Mesothelial cell of epicardium (in vitro differentiated cells): ENCODE data around the gene HLA-E. TPM values are rescaled to one million over a fixed set of nuclear protein-coding genes. Genes with fewer than 3 reads are reported as not detected.

Experiments
- DNase-seq, 2 experiments: peaks; one replicate each; pipeline ENCODE4 v3.0.0; 2021; ENCODE audit warnings: low spot score in 2 of 2; ENCODE audit not compliant: unreplicated experiment in 2 of 2
- H3K27ac Mint-ChIP-seq: 2 replicates; pipeline ENCODE4 v1.8.0; 2021; ENCODE audit warnings: mixed read lengths
- H3K27me3 Mint-ChIP-seq: 2 replicates; pipeline ENCODE4 v1.8.0; 2021; ENCODE audit warnings: low read depth, mixed read lengths
- H3K36me3 Mint-ChIP-seq: 2 replicates; pipeline ENCODE4 v1.8.0; 2021; ENCODE audit warnings: mixed read lengths
- H3K4me1 Mint-ChIP-seq: 2 replicates; pipeline ENCODE4 v1.8.0; 2021; ENCODE audit warnings: mixed read lengths
- H3K4me3 Mint-ChIP-seq: 2 replicates; pipeline ENCODE4 v1.8.0; 2021; ENCODE audit warnings: mild to moderate bottlenecking, moderate library complexity, mixed read lengths
- H3K9me3 Mint-ChIP-seq: 2 replicates; pipeline ENCODE4 v1.8.0; 2021; ENCODE audit warnings: mixed read lengths
- CTCF ChIP-seq: fragments of 200-600 bp; sonication (generic); IDR thresholded peaks from one replicate; pipeline ENCODE4 v1.5.0; 2021; ENCODE audit warnings: antibody characterized with exemption; ENCODE audit not compliant: unreplicated experiment
- total RNA-seq: library from RNA; stranded (reverse); gene quantifications from 3 replicates; pipeline ENCODE4 v1.2.1, GENCODE V29; 2021

Gene HLA-E
- total RNA-seq, 1 donor from 2014 or later, result 59.5 TPM

GRCh38 chr6:30537931-30538330 lies 48.6 kb downstream of the HLA-E start:
- Mint-ChIP-seq H3K9me3 (no peaks in the 10 kb centered on the region), H3K27me3 (peaks cover 7% of the 10 kb centered on the region), H3K4me3 (no peak overlapping the region), H3K36me3 (no peaks in the 10 kb centered on the region), H3K4me1 (peaks cover 6% of the 10 kb centered on the region), H3K27ac (no peak overlapping the region)
- no peak for DNase-seq
- no peak for TF ChIP-seq CTCF

GRCh38 chr6:30541515-30542403 lies 52.5 kb downstream of the HLA-E start:
- Mint-ChIP-seq H3K9me3 (no peaks in the 10 kb centered on the region), H3K27ac (no peak overlapping the region), H3K4me1 (peaks cover 6% of the 10 kb centered on the region), H3K36me3 (peaks cover 4% of the 10 kb centered on the region), H3K4me3 (peak overlapping the region; percentile 44), H3K27me3 (peaks cover 7% of the 10 kb centered on the region)
- TF ChIP-seq CTCF, result peak; percentile 94
- peak; percentile 56 to 77 for DNase-seq

- Mint-ChIP-seq H3K27me3 (peaks cover 7% of the 10 kb centered on the region), H3K36me3 (peaks cover 7% of the 10 kb centered on the region), H3K9me3 (no peaks in the 10 kb centered on the region), H3K4me1 (peaks cover 6% of the 10 kb centered on the region), H3K27ac (no peak overlapping the region), H3K4me3 (peak overlapping the region; percentile 1)
- TF ChIP-seq CTCF, result no peak
- no peak for DNase-seq
Measured at GRCh38 chr6:30542404-30542725, 53.1 kb downstream of the HLA-E start.

GRCh38 chr6:30542915-30543314 lies 53.6 kb downstream of the HLA-E start:
- H3K27me3 Mint-ChIP-seq, result peaks cover 7% of the 10 kb centered on the region
- H3K9me3 Mint-ChIP-seq, result no peaks in the 10 kb centered on the region
- peaks cover 7% of the 10 kb centered on the region for H3K36me3 Mint-ChIP-seq
- TF ChIP-seq CTCF, result no peak
- peaks cover 6% of the 10 kb centered on the region for H3K4me1 Mint-ChIP-seq
- H3K27ac Mint-ChIP-seq, result no peak overlapping the region
- H3K4me3 Mint-ChIP-seq, result no peak overlapping the region
- no peak for DNase-seq

Other genes with a start within 250 kb of the HLA-E start
- gene TRIM39, start 162.6 kb upstream of the HLA-E start, total RNA-seq, result 14.6 to 16.7 TPM (median 14.7 TPM) in 3 replicates
- gene RPP21, start 144.4 kb upstream of the HLA-E start, total RNA-seq, result 41.2 to 48.1 TPM (median 46.1 TPM) in 3 replicates
- 88.2 to 93.1 TPM (median 91.9 TPM) in 3 replicates for gene GNL1, start 67.0 kb downstream of the HLA-E start, total RNA-seq
- 23.7 to 25.5 TPM (median 23.9 TPM) in 3 replicates for gene PRR3, start 67.8 kb downstream of the HLA-E start, total RNA-seq
- 71.4 to 73.6 TPM (median 71.5 TPM) in 3 replicates for gene ABCF1, start 81.9 kb downstream of the HLA-E start, total RNA-seq
- 107 to 120 TPM (median 117 TPM) in 3 replicates for gene PPP1R10, start 127.7 kb downstream of the HLA-E start, total RNA-seq
- gene MRPS18B, start 128.3 kb downstream of the HLA-E start, total RNA-seq, result 29.8 to 33.5 TPM (median 30.2 TPM) in 3 replicates
- gene ATAT1, start 137.4 kb downstream of the HLA-E start, total RNA-seq, result 51.0 to 57.0 TPM (median 51.2 TPM) in 3 replicates
- 12.0 to 15.8 TPM (median 15.0 TPM) in 3 replicates for gene C6orf136, start 157.6 kb downstream of the HLA-E start, total RNA-seq
- 23.5 to 26.7 TPM (median 25.2 TPM) in 3 replicates for gene DHX16, start 183.5 kb downstream of the HLA-E start, total RNA-seq
- gene PPP1R18, start 197.1 kb downstream of the HLA-E start, total RNA-seq, result 28.8 to 30.6 TPM (median 29.5 TPM) in 3 replicates
- 34.6 to 40.2 TPM (median 36.1 TPM) in 3 replicates for gene NRM, start 201.5 kb downstream of the HLA-E start, total RNA-seq
- 49.7 to 51.9 TPM (median 49.8 TPM) in 3 replicates for gene MDC1, start 227.8 kb downstream of the HLA-E start, total RNA-seq
- 1,084 to 1,110 TPM (median 1,094 TPM) in 3 replicates for gene TUBB, start 230.8 kb downstream of the HLA-E start, total RNA-seq